H1 (cell line): Measurements from ENCODE around the gene PIBF1. TPM values are rescaled to one million over a fixed set of nuclear protein-coding genes. Genes with fewer than 3 reads are reported as not detected.

ENCODE experiments used
- RNF2 ChIP-seq: fragments of 200-900, 300-1000 bp; sonication (generic); IDR thresholded peaks from 2 replicates; pipeline ENCODE4 v1.7.1; 2016; ENCODE audit warnings: borderline replicate concordance, low read depth, mild to moderate bottlenecking, antibody characterized with exemption, low read length; ENCODE audit not compliant: poor library complexity, severe bottlenecking; ENCODE audit errors: missing control alignments
- polyA plus RNA-seq, 7 experiments: library from polyadenylated mRNA; depleted of rRNA in 3 of 7; stranded (reverse) in 5 of 7; unstranded in 2 of 7; fragments of >200 nt in 5 of 7; fragments of 200-250 nt in 2 of 7; gene quantifications; 1 replicate in 5 of 7; 2 replicates in 1 of 7; 4 replicates in 1 of 7; pipeline versions ENCODE4 v1.2.1 to v1.2.3, GENCODE V29; 2011 to 2013; ENCODE audit warnings: missing spikeins in 2 of 7, mixed read lengths in 2 of 7
- total RNA-seq: library from RNA; stranded (reverse); fragmentation: NEBNext Ultra II Directional; extraction: Animal tissue kit (Norgen Biotek cat#: 25700); gene quantifications from 2 replicates; pipeline ENCODE4 v1.2.1, GENCODE V29; 2021

Gene PIBF1
- total and polyA plus RNA-seq, 2 of the 8 experiments (the other 6 are each of a cell fraction or from before 2014, with no cell fraction given) = 1.1 to 13.2 TPM

- TF ChIP-seq RNF2 = no peak
- TF ChIP-seq, all 59 proteins: peak for 0
Observed at GRCh38 chr13:72745260-72745659, 36.7 kb upstream of the PIBF1 start (continued).
